Measurements from ENCODE around the gene KIAA1671. TPM values are rescaled to one million over a fixed set of nuclear protein-coding genes. Genes with fewer than 3 reads are reported as not detected.

Gene KIAA1671
- total RNA-seq, 1 experiment from 2014 or later, result 18.6 TPM

DNA sequence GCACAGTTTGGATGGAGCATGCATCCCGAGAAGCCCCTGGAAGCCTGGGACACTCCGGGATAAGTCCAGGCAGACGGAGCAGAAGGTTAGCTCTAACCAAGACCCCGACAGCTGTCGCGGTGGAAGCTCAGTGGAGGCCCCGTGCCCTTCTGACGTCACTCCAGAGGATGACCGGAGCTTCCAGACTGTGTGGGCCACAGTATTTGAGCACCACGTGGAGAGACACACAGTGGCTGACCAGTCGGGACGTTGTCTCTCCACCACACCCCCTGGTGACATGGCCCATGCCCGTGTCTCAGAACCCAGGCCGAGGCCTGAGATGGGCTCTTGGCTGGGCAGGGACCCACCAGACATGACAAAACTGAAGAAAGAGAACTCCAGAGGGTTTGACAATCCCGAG is 86.3 kb downstream of the KIAA1671 start:
- Histone ChIP-seq H3K36me3 (ENCODE audit: low read depth, low read length) (no peaks in the 10 kb centered on the region; the same call in 1 of the 2 replicates), H2AFZ (ENCODE audit: low read length) (no peak overlapping the region), H3K9me2 (replicated peaks; ENCODE audit: low read length) (no peaks in the 10 kb centered on the region), H3K27me3 (ENCODE audit: low read length) (no peaks in the 10 kb centered on the region), H4K20me1 (ENCODE audit: low read length) (no peaks in the 10 kb centered on the region), H3K9ac (ENCODE audit: low read length) (no peak overlapping the region), H3K27ac (ENCODE audit: low read length) (no peak overlapping the region), H3F3A (ENCODE audit: low read length, unreplicated experiment) (no peaks in the 10 kb centered on the region), H3K4me1 (ENCODE audit: insufficient read depth, low read length) (no peaks in the 10 kb centered on the region), H3K9me3 (ENCODE audit: low read length) (no peaks in the 10 kb centered on the region), H3K4me2 (ENCODE audit: low read length) (no peak overlapping the region), H3K79me2 (ENCODE audit: low read length) (no peaks in the 10 kb centered on the region), H3K4me3 (ENCODE audit: low read length) (no peak overlapping the region)
- CTCF ChIA-PET, result no interaction called here
- DNase-seq (no peak), ATAC-seq (no peak)
- BruUV-seq (replicated peaks), result no TSS peak
- intact Hi-C loops (cut with micrococcal nuclease), result no loop called here
- TF ChIP-seq EZH2phosphoT487 (IDR thresholded peaks at IDR 0.05; ENCODE audit: borderline replicate concordance, low read length) (no peak), EZH2 (IDR thresholded peaks at IDR 0.05; ENCODE audit: low read length, unreplicated experiment) (no peak)
- TF ChIP-seq, protein P1, sequence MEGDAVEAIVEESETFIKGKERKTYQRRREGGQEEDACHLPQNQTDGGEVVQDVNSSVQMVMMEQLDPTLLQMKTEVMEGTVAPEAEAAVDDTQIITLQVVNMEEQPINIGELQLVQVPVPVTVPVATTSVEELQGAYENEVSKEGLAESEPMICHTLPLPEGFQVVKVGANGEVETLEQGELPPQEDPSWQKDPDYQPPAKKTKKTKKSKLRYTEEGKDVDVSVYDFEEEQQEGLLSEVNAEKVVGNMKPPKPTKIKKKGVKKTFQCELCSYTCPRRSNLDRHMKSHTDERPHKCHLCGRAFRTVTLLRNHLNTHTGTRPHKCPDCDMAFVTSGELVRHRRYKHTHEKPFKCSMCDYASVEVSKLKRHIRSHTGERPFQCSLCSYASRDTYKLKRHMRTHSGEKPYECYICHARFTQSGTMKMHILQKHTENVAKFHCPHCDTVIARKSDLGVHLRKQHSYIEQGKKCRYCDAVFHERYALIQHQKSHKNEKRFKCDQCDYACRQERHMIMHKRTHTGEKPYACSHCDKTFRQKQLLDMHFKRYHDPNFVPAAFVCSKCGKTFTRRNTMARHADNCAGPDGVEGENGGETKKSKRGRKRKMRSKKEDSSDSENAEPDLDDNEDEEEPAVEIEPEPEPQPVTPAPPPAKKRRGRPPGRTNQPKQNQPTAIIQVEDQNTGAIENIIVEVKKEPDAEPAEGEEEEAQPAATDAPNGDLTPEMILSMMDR (conservative IDR thresholded peaks at IDR 0.05; ENCODE audit: low read depth, low read length), result no peak
- POLR2A ChIA-PET (ENCODE audit: unreplicated experiment), result no interaction called here

DNA sequence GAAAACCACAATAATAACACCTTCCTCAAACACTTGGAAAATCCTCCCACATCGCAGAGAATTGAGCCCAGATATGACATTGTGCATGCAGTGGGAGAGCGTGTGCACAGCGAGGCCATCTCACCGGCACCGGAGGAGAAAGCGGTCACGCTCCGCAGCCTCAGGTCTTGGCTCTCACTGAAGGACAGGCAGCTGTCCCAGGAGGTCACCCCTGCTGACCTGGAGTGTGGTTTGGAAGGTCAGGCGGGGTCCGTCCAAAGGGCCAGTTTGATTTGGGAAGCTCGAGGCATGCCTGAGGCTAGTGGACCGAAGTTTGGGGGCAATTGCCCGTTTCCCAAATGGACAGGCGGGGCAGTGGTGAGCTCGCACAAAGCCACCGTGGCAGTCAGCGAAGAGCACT is 86.7 kb downstream of the KIAA1671 start:
- no peaks in the 10 kb centered on the region for H3K9me3 ChIP-seq (ENCODE audit: low read length)
- CTCF ChIA-PET, result no interaction called here
- DNase-seq, result no peak

DNA sequence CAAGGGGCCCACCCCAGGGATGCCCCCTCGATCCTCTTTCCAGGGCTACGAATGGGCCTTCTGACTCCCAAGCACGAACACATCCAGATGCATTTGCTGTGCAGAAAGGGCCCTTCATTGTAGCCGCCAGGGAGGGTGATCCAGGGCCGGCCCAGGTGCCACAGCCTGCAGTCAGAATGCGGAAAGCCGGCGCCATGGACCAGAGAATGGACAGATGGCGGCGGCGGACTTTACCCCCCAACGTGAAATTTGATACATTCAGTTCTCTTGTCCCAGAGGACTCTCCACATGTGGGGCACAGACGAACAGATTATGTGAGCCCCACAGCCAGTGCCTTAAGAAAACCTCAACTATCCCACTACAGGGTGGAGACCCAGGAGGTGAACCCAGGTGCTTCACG is 87.2 kb downstream of the KIAA1671 start:
- Histone ChIP-seq H3K27ac (ENCODE audit: low read length) (no peak overlapping the region), H3K4me3 (ENCODE audit: low read length) (no peak overlapping the region)

More for the DNA sequence above, 86.7 kb downstream of the KIAA1671 start:
- no peak overlapping the region for H3K27ac ChIP-seq (ENCODE audit: low read length)
- no peak overlapping the region for H3K4me2 ChIP-seq (ENCODE audit: low read length)
- no peak overlapping the region for H3K9ac ChIP-seq (ENCODE audit: low read length)
- H2AFZ ChIP-seq (ENCODE audit: low read length), result no peak overlapping the region
- no peaks in the 10 kb centered on the region for H3K79me2 ChIP-seq (ENCODE audit: low read length)
- ATAC-seq, result no peak
- H3K36me3 ChIP-seq (ENCODE audit: low read depth, low read length), result no peaks in the 10 kb centered on the region; the same call in 1 of the 2 replicates
- H4K20me1 ChIP-seq (ENCODE audit: low read length), result no peaks in the 10 kb centered on the region
- no peaks in the 10 kb centered on the region for H3K9me2 ChIP-seq (replicated peaks; ENCODE audit: low read length)
- POLR2A ChIA-PET (ENCODE audit: unreplicated experiment), result no interaction called here
- no peaks in the 10 kb centered on the region for H3K4me1 ChIP-seq (ENCODE audit: insufficient read depth, low read length)
- no peak overlapping the region for H3K4me3 ChIP-seq (ENCODE audit: low read length)
- TF ChIP-seq EZH2phosphoT487 (IDR thresholded peaks at IDR 0.05; ENCODE audit: borderline replicate concordance, low read length), result no peak
- TF ChIP-seq EZH2 (IDR thresholded peaks at IDR 0.05; ENCODE audit: low read length, unreplicated experiment), result no peak
- TF ChIP-seq, protein P1 (conservative IDR thresholded peaks at IDR 0.05; ENCODE audit: low read depth, low read length), result no peak
- no TSS peak for BruUV-seq (replicated peaks)
- H3K27me3 ChIP-seq (ENCODE audit: low read length), result no peaks in the 10 kb centered on the region
- intact Hi-C loops (cut with micrococcal nuclease), result no loop called here
- H3F3A ChIP-seq (ENCODE audit: low read length, unreplicated experiment), result no peaks in the 10 kb centered on the region

More for the DNA sequence above, 87.2 kb downstream of the KIAA1671 start:
- no peak overlapping the region for H2AFZ ChIP-seq (ENCODE audit: low read length)
- ChIA-PET CTCF (no interaction called here), POLR2A (ENCODE audit: unreplicated experiment) (no interaction called here)
- H3K4me1 ChIP-seq (ENCODE audit: insufficient read depth, low read length), result no peaks in the 10 kb centered on the region
- no peak overlapping the region for H3K4me2 ChIP-seq (ENCODE audit: low read length)
- H3K9me2 ChIP-seq (replicated peaks; ENCODE audit: low read length), result no peaks in the 10 kb centered on the region
- H4K20me1 ChIP-seq (ENCODE audit: low read length), result no peaks in the 10 kb centered on the region
- no peaks in the 10 kb centered on the region for H3F3A ChIP-seq (ENCODE audit: low read length, unreplicated experiment)
- no peaks in the 10 kb centered on the region for H3K27me3 ChIP-seq (ENCODE audit: low read length)
- no peaks in the 10 kb centered on the region for H3K79me2 ChIP-seq (ENCODE audit: low read length)
- ATAC-seq (no peak), DNase-seq (no peak)
- TF ChIP-seq EZH2 (IDR thresholded peaks at IDR 0.05; ENCODE audit: low read length, unreplicated experiment) (no peak), EZH2phosphoT487 (IDR thresholded peaks at IDR 0.05; ENCODE audit: borderline replicate concordance, low read length) (no peak)
- TF ChIP-seq, protein P1 (conservative IDR thresholded peaks at IDR 0.05; ENCODE audit: low read depth, low read length), result no peak
- intact Hi-C loops (cut with micrococcal nuclease), result no loop called here
- H3K36me3 ChIP-seq (ENCODE audit: low read depth, low read length), result no peaks in the 10 kb centered on the region; the same call in 1 of the 2 replicates
- H3K9ac ChIP-seq (ENCODE audit: low read length), result no peak overlapping the region
- H3K9me3 ChIP-seq (ENCODE audit: low read length), result no peaks in the 10 kb centered on the region
- no TSS peak for BruUV-seq (replicated peaks)
